ENCODE measurements around the gene ATG2A.

Gene ATG2A

GRCh38 chr11:64892838-64893193 lies 24.2 kb downstream of the ATG2A start:
- no peak for TF ChIP-seq CTCF (IDR thresholded peaks at IDR 0.05; ENCODE audit: control insufficient read depth, extremely low read depth, insufficient read depth)

GRCh38 chr11:64892411-64892831 lies 24.6 kb downstream of the ATG2A start:
- TF ChIP-seq CTCF (IDR thresholded peaks at IDR 0.05; ENCODE audit: control insufficient read depth, extremely low read depth, insufficient read depth) = no peak
- H3K4me3 ChIP-seq (ENCODE audit: low read depth, low read length) = no peak overlapping the region
- DNase-seq (ENCODE audit: low read depth) = no peak

More at GRCh38 chr11:64892838-64893193, 24.2 kb downstream of the ATG2A start:
- no peak overlapping the region for H3K4me3 ChIP-seq (ENCODE audit: low read depth, low read length)
- no peak for DNase-seq (ENCODE audit: low read depth)

GRCh38 chr11:64891880-64892279 lies 25.1 kb downstream of the ATG2A start:
- DNase-seq (ENCODE audit: low read depth) = no peak
- H3K4me3 ChIP-seq (ENCODE audit: low read depth, low read length) = no peak overlapping the region
- no peak for TF ChIP-seq CTCF (IDR thresholded peaks at IDR 0.05; ENCODE audit: control insufficient read depth, extremely low read depth, insufficient read depth)

- no peak for DNase-seq (ENCODE audit: low read depth)
- no peak for TF ChIP-seq CTCF (IDR thresholded peaks at IDR 0.05; ENCODE audit: control insufficient read depth, extremely low read depth, insufficient read depth)
Measured at GRCh38 chr11:64891215-64891848, 25.7 kb downstream of the ATG2A start.

GRCh38 chr11:64890522-64890939 lies 26.5 kb downstream of the ATG2A start:
- TF ChIP-seq CTCF (IDR thresholded peaks at IDR 0.05; ENCODE audit: control insufficient read depth, extremely low read depth, insufficient read depth) = no peak
- DNase-seq (ENCODE audit: low read depth) = no peak
- no peak overlapping the region for H3K4me3 ChIP-seq (ENCODE audit: low read depth, low read length)

More at GRCh38 chr11:64891215-64891848, 25.7 kb downstream of the ATG2A start:
- no peak overlapping the region for H3K4me3 ChIP-seq (ENCODE audit: low read depth, low read length)

GRCh38 chr11:64888729-64889511 lies 28.1 kb downstream of the ATG2A start:
- no peak for DNase-seq (ENCODE audit: low read depth)
- H3K4me3 ChIP-seq (ENCODE audit: low read depth, low read length) = no peak overlapping the region
- no peak for TF ChIP-seq CTCF (IDR thresholded peaks at IDR 0.05; ENCODE audit: control insufficient read depth, extremely low read depth, insufficient read depth)

All from LNCaP clone FGC (cell line).